ENCODE results near the gene SNCG. TPM values are rescaled to one million over a fixed set of nuclear protein-coding genes. Genes with fewer than 3 reads are reported as not detected.

The SNCG gene
- total and polyA plus RNA-seq, 2 donors (not counting 1 experiment from before 2014, with no cell fraction given) = not detected

DNA sequence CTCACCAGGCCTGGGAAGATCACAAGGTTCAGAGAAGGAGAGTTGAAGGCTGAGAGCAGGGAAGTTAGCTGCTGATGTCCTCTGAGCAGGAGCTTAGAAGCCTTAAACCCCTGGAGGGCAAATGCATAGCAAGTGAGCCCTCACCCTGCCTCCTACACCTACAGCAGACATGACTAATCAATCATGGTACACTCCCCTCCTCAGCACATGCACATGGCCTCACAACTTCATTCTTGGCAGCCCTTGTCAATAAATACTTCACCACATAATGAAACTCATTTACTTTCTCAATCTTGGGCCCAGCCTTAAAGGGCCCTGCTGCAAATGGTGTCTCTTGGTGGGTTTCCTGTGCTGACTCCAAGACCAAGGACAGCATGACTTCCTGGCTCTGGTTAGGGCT is 13.9 kb upstream of the SNCG start:
- Histone ChIP-seq H3K27ac (ENCODE audit: low read length in 2 of 2) (no peak overlapping the region), H2AFZ (ENCODE audit: insufficient read depth, low read depth, low read length, poor library complexity, severe bottlenecking) (no peak overlapping the region), H4K20me1 (ENCODE audit: control insufficient read depth, insufficient read depth, low read length, poor library complexity, severe bottlenecking) (no peaks in the 10 kb centered on the region), H3K27me3 (replicated peaks in 1 of 4; ENCODE audit: control extremely low read depth in 1 of 4, control insufficient read depth in 3 of 4, insufficient read depth in 4 of 4, low read length in 3 of 4) (peaks cover 0 to 10% (median 0%) of the 10 kb centered on the region in 4 experiments), H3K4me3 (ENCODE audit: control extremely low read depth in 1 of 5, extremely low read depth in 1 of 5, insufficient read depth in 1 of 5, low read depth in 2 of 5, low read length in 4 of 5) (no peak overlapping the region), H3K79me2 (ENCODE audit: control insufficient read depth, insufficient read depth, low read length) (no peaks in the 10 kb centered on the region), H3K9ac (ENCODE audit: low read length) (no peak overlapping the region), H3K4me1 (ENCODE audit: control insufficient read depth in 2 of 2, insufficient read depth in 2 of 2, low read length in 2 of 2) (peaks cover 0 to 3% of the 10 kb centered on the region in 2 donors), H3K4me2 (replicated peaks; ENCODE audit: low read depth, low read length, poor library complexity, severe bottlenecking) (no peak overlapping the region), H3K36me3 (replicated peaks in 1 of 2; ENCODE audit: control extremely low read depth in 1 of 2, control insufficient read depth in 1 of 2, extremely low read depth in 1 of 2, insufficient read depth in 2 of 2, low read length in 1 of 2) (no peaks in the 10 kb centered on the region), H3K9me3 (ENCODE audit: control extremely low read depth in 1 of 3, control insufficient read depth in 2 of 3, insufficient read depth in 1 of 3, low read length in 2 of 3) (peaks cover 0 to 5% (median 0%) of the 10 kb centered on the region in 3 donors)
- no peaks in the 10 kb centered on the region for H3K4me1 Mint-ChIP-seq
- ChIA-PET POLR2A (no interaction called here), CTCF (no interaction called here)
- H3K9me3 Mint-ChIP-seq (ENCODE audit: insufficient read depth) = no peaks in the 10 kb centered on the region
- intact Hi-C loops (cut with micrococcal nuclease) = no loop called here
- H3K27ac Mint-ChIP-seq = no peak overlapping the region
- TF ChIP-seq, protein P1, sequence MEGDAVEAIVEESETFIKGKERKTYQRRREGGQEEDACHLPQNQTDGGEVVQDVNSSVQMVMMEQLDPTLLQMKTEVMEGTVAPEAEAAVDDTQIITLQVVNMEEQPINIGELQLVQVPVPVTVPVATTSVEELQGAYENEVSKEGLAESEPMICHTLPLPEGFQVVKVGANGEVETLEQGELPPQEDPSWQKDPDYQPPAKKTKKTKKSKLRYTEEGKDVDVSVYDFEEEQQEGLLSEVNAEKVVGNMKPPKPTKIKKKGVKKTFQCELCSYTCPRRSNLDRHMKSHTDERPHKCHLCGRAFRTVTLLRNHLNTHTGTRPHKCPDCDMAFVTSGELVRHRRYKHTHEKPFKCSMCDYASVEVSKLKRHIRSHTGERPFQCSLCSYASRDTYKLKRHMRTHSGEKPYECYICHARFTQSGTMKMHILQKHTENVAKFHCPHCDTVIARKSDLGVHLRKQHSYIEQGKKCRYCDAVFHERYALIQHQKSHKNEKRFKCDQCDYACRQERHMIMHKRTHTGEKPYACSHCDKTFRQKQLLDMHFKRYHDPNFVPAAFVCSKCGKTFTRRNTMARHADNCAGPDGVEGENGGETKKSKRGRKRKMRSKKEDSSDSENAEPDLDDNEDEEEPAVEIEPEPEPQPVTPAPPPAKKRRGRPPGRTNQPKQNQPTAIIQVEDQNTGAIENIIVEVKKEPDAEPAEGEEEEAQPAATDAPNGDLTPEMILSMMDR (IDR thresholded peaks at IDR 0.05) = no peak
- no peak for TF ChIP-seq EZH2 (IDR thresholded peaks at IDR 0.05; ENCODE audit: borderline replicate concordance, insufficient read depth, low read depth, low read length, poor library complexity, severe bottlenecking)
- H3K27me3 Mint-ChIP-seq = peaks cover 7% of the 10 kb centered on the region
- no peak overlapping the region for H3K4me3 Mint-ChIP-seq
- no peak for ATAC-seq (ENCODE audit: low read depth)
- no peak for DNase-seq

DNA sequence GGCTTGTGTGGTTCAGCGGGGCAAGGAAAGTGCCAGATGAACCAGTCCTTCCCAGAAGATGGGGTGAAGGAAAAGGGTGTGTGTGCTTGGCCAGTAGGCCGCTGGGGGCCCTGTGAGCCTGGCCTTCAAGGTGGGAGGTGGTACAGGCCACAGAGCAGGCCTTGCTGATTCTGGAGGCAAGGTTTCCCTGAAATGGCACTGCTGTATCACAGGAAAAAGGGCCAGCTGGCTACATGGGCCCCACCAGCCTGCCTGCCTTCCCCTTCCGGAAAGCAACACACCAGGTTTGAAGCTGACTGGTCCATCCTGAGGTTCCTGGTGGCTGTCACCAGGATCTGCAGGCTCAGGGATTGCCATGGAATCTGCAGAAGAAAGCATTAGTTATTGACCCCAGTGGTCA is 13.5 kb upstream of the SNCG start:
- no peaks in the 10 kb centered on the region for H3K4me1 Mint-ChIP-seq
- peaks cover 7% of the 10 kb centered on the region for H3K27me3 Mint-ChIP-seq
- intact Hi-C loops (cut with micrococcal nuclease) = no loop called here
- DNase-seq (no peak), ATAC-seq (ENCODE audit: low read depth) (no peak)
- no peak overlapping the region for H3K4me3 Mint-ChIP-seq
- Histone ChIP-seq H3K4me2 (replicated peaks; ENCODE audit: low read depth, low read length, poor library complexity, severe bottlenecking) (no peak overlapping the region), H3K4me3 (ENCODE audit: control extremely low read depth in 1 of 5, extremely low read depth in 1 of 5, insufficient read depth in 1 of 5, low read depth in 2 of 5, low read length in 4 of 5) (no peak overlapping the region), H3K9ac (ENCODE audit: low read length) (no peak overlapping the region), H2AFZ (ENCODE audit: insufficient read depth, low read depth, low read length, poor library complexity, severe bottlenecking) (no peak overlapping the region), H3K27ac (ENCODE audit: low read length in 2 of 2) (no peak overlapping the region), H4K20me1 (ENCODE audit: control insufficient read depth, insufficient read depth, low read length, poor library complexity, severe bottlenecking) (no peaks in the 10 kb centered on the region), H3K27me3 (replicated peaks in 1 of 4; ENCODE audit: control extremely low read depth in 1 of 4, control insufficient read depth in 3 of 4, insufficient read depth in 4 of 4, low read length in 3 of 4) (peaks cover 0 to 10% (median 0%) of the 10 kb centered on the region in 4 experiments), H3K36me3 (replicated peaks in 1 of 2; ENCODE audit: control extremely low read depth in 1 of 2, control insufficient read depth in 1 of 2, extremely low read depth in 1 of 2, insufficient read depth in 2 of 2, low read length in 1 of 2) (no peaks in the 10 kb centered on the region), H3K4me1 (ENCODE audit: control insufficient read depth in 2 of 2, insufficient read depth in 2 of 2, low read length in 2 of 2) (no peaks in the 10 kb centered on the region), H3K9me3 (ENCODE audit: control extremely low read depth in 1 of 3, control insufficient read depth in 2 of 3, insufficient read depth in 1 of 3, low read length in 2 of 3) (peaks cover 0 to 5% (median 0%) of the 10 kb centered on the region in 3 donors), H3K79me2 (ENCODE audit: control insufficient read depth, insufficient read depth, low read length) (no peaks in the 10 kb centered on the region)
- H3K9me3 Mint-ChIP-seq (ENCODE audit: insufficient read depth) = no peaks in the 10 kb centered on the region
- ChIA-PET POLR2A (no interaction called here), CTCF (interaction anchor here (2.1 kb wide), 1 partner anchor 8 kb away, joined by 6 read pairs; no protein-coding TSS in a partner anchor)
- H3K27ac Mint-ChIP-seq = no peak overlapping the region
- TF ChIP-seq, protein P1 (IDR thresholded peaks at IDR 0.05) = no peak
- no peak for TF ChIP-seq EZH2 (IDR thresholded peaks at IDR 0.05; ENCODE audit: borderline replicate concordance, insufficient read depth, low read depth, low read length, poor library complexity, severe bottlenecking)
- WGBS (ENCODE audit: insufficient coverage) = 98% methylated on average over 3 of the region's 3 CpGs

Data from B cell (primary cell).